Stimulated activated CD8-positive, alpha-beta memory T cell treated with anti-CD3 and anti-CD28 coated beads, Interleukin-7, amount 100 ng/mL, for 1 hour (primary cell): ENCODE results near the gene RILPL1.
"Not testable (repeated sequence)": the region's sequence is repeated elsewhere in the genome, so short reads cannot be mapped to it uniquely, and the experiment has no call there.

ENCODE experiments used
- DNase-seq, 2 donors: peaks; one replicate each; pipeline ENCODE4 v3.0.0-alpha.2; 2020; ENCODE audit warnings: low read depth in 2 of 2

RILPL1 gene

GRCh38 chr12:123494124-123494851 lies 39.2 kb downstream of the RILPL1 start:
- DNase-seq, result no peak

GRCh38 chr12:123492339-123493039 lies 41.0 kb downstream of the RILPL1 start:
- DNase-seq, result not testable (repeated sequence)

GRCh38 chr12:123491481-123491880 lies 42.0 kb downstream of the RILPL1 start:
- DNase-seq, result no peak

- DNase-seq, result no peak
Observed at GRCh38 chr12:123491056-123491455, 42.5 kb downstream of the RILPL1 start.

- no peak for DNase-seq
Observed at GRCh38 chr12:123490089-123490488, 43.4 kb downstream of the RILPL1 start.

- DNase-seq, result no peak
Observed at GRCh38 chr12:123489580-123489979, 43.9 kb downstream of the RILPL1 start.

- DNase-seq, result no peak
Observed at GRCh38 chr12:123488539-123489230, 44.8 kb downstream of the RILPL1 start.

- DNase-seq, result no peak
Observed at GRCh38 chr12:123487428-123487827, 46.1 kb downstream of the RILPL1 start.

- DNase-seq, result no peak
Observed at GRCh38 chr12:123485756-123486155, 47.8 kb downstream of the RILPL1 start.

GRCh38 chr12:123483602-123484248 lies 49.8 kb downstream of the RILPL1 start:
- no peak for DNase-seq

- no peak for DNase-seq
Observed at GRCh38 chr12:123482876-123483275, 50.6 kb downstream of the RILPL1 start.

GRCh38 chr12:123481251-123481650 lies 52.3 kb downstream of the RILPL1 start:
- DNase-seq, result not testable (repeated sequence)

GRCh38 chr12:123479442-123480180 lies 53.9 kb downstream of the RILPL1 start:
- DNase-seq, result no peak

GRCh38 chr12:123478762-123479161 lies 54.8 kb downstream of the RILPL1 start:
- DNase-seq, result no peak

- no peak for DNase-seq
Observed at GRCh38 chr12:123478069-123478468, 55.5 kb downstream of the RILPL1 start.

GRCh38 chr12:123475246-123475703 lies 58.2 kb downstream of the RILPL1 start:
- DNase-seq, result no peak

GRCh38 chr12:123474485-123475245 lies 58.9 kb downstream of the RILPL1 start:
- DNase-seq, result no peak

GRCh38 chr12:123472438-123472849 lies 61.1 kb downstream of the RILPL1 start:
- no peak for DNase-seq

GRCh38 chr12:123471374-123472068 lies 62.0 kb downstream of the RILPL1 start:
- DNase-seq, result no peak

GRCh38 chr12:123469978-123470377 lies 63.5 kb downstream of the RILPL1 start:
- DNase-seq, result no peak
